NT2/D1 (cell line): Measurements from ENCODE around the gene MITF.

Source experiments
- SUZ12 ChIP-seq: IDR thresholded peaks from 2 replicates; pipeline ENCODE4 v1.6.1; 2011; ENCODE audit not compliant: insufficient read length, insufficient read depth; ENCODE audit errors: extremely low read depth
- YY1 ChIP-seq: IDR thresholded peaks from 2 replicates; pipeline ENCODE4 v1.6.1; 2011; ENCODE audit not compliant: insufficient read length, insufficient read depth

- TF ChIP-seq SUZ12 (no peak), YY1 (no peak)
Observed at GRCh38 chr3:69695443-69695842, 43.8 kb upstream of the MITF start.
